Gastroesophageal sphincter (tissue), 4 donors: ENCODE measurements around the gene KIF1A. TPM values are rescaled to one million over a fixed set of nuclear protein-coding genes. Genes with fewer than 3 reads are reported as not detected.

Experiments used
- ATAC-seq: fragments of 150-250 bp; one replicate; pipeline ENCODE4 v1.9.1; 2016; ENCODE audit warnings: mild to moderate bottlenecking, moderate library complexity
- H3K27ac ChIP-seq, 4 donors: fragments of 200-600 bp; sonication (generic) in 3 of 4; 1 replicate in 3 of 4; 2 replicates in 1 of 4; pipeline ENCODE4 v1.5.1; 2016 to 2019
- H3K27me3 ChIP-seq: fragments of 200-600 bp; sonication (generic); one replicate; pipeline ENCODE4 v1.5.1; 2019
- H3K36me3 ChIP-seq, 2 donors: fragments of 200-600 bp; sonication (generic); one replicate each; pipeline ENCODE4 v1.5.1; 2019; ENCODE audit warnings: control low read depth in 1 of 2
- H3K4me1 ChIP-seq, 3 donors: fragments of 200-600 bp; sonication (generic); 1 replicate in 2 of 3; 2 replicates in 1 of 3; pipeline ENCODE4 v1.5.1; 2016 to 2019; ENCODE audit warnings: control low read depth in 2 of 3
- H3K4me3 ChIP-seq, 2 donors: fragments of 200-600 bp; sonication (generic); one replicate each; pipeline ENCODE4 v1.5.1; 2019; ENCODE audit warnings: mild to moderate bottlenecking in 1 of 2, moderate library complexity in 1 of 2
- H3K9me3 ChIP-seq, 3 donors: fragments of 200-600 bp; sonication (generic); one replicate each; pipeline ENCODE4 v1.5.1; 2017 to 2019; ENCODE audit warnings: control low read depth in 2 of 3
- EP300 ChIP-seq: sonication (generic); formaldehyde crosslinking; IDR thresholded peaks from one replicate; pipeline ENCODE4 v1.6.1; 2017; ENCODE audit warnings: antibody characterized with exemption, mild to moderate bottlenecking
- POLR2A ChIP-seq, 2 donors: fragments of 450-650 bp; IDR thresholded peaks; one replicate each; pipeline ENCODE4 v1.6.1; 2017; ENCODE audit warnings: antibody characterized with exemption in 2 of 2, mild to moderate bottlenecking in 2 of 2, moderate library complexity in 1 of 2
- POLR2AphosphoS5 ChIP-seq: sonication (generic); formaldehyde crosslinking; IDR thresholded peaks from one replicate; pipeline ENCODE4 v1.6.1; 2017; ENCODE audit warnings: antibody characterized with exemption
- WGBS, 2 donors: methylation state at CpG; one replicate each; pipeline ENCODE4 v1.1.5; 2018; ENCODE audit warnings: low coverage in 1 of 2; 5-methylcytosine and 5-hydroxymethylcytosine counted together
- total RNA-seq, 4 donors: library from RNA; depleted of rRNA; stranded (reverse); fragments of >200 nt; gene quantifications; one replicate each; pipeline ENCODE4 v1.1.0, GENCODE V29; 2016
- TF ChIP-seq, protein P1 (sequence below), 4 experiments: fragments of 200-600 bp in 2 of 4; fragments of 450-650 bp in 2 of 4; sonication (generic) in 1 of 4; IDR thresholded peaks; one replicate each; pipeline ENCODE4 v1.5.1; 2017 to 2019; ENCODE audit warnings: antibody characterized with exemption in 4 of 4, mild to moderate bottlenecking in 2 of 4, moderate library complexity in 2 of 4

KIF1A gene
- total RNA-seq, 4 donors from 2014 or later, result 0.62 to 2.3 (median 1.6) TPM

GRCh38 chr2:240719676-240720545 lies 100.1 kb downstream of the KIF1A start:
- no peak for ATAC-seq
- H3K36me3 ChIP-seq, result no peaks in the 10 kb centered on the region
- H3K4me1 ChIP-seq, result no peaks in the 10 kb centered on the region
- H3K27ac ChIP-seq, result no peak overlapping the region
- H3K27me3 ChIP-seq, result peaks cover 35% of the 10 kb centered on the region
- 85 to 95% methylated on average over 7 of the region's 25 CpGs for WGBS, 2 donors
- no peak for TF ChIP-seq POLR2AphosphoS5
- TF ChIP-seq, protein P1, sequence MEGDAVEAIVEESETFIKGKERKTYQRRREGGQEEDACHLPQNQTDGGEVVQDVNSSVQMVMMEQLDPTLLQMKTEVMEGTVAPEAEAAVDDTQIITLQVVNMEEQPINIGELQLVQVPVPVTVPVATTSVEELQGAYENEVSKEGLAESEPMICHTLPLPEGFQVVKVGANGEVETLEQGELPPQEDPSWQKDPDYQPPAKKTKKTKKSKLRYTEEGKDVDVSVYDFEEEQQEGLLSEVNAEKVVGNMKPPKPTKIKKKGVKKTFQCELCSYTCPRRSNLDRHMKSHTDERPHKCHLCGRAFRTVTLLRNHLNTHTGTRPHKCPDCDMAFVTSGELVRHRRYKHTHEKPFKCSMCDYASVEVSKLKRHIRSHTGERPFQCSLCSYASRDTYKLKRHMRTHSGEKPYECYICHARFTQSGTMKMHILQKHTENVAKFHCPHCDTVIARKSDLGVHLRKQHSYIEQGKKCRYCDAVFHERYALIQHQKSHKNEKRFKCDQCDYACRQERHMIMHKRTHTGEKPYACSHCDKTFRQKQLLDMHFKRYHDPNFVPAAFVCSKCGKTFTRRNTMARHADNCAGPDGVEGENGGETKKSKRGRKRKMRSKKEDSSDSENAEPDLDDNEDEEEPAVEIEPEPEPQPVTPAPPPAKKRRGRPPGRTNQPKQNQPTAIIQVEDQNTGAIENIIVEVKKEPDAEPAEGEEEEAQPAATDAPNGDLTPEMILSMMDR (IDR thresholded peaks at IDR 0.05), result no peak
- TF ChIP-seq POLR2A (IDR thresholded peaks at IDR 0.05), result no peak
- TF ChIP-seq EP300, result no peak
- no peak overlapping the region for H3K4me3 ChIP-seq
- H3K9me3 ChIP-seq, result no peaks in the 10 kb centered on the region

DNA sequence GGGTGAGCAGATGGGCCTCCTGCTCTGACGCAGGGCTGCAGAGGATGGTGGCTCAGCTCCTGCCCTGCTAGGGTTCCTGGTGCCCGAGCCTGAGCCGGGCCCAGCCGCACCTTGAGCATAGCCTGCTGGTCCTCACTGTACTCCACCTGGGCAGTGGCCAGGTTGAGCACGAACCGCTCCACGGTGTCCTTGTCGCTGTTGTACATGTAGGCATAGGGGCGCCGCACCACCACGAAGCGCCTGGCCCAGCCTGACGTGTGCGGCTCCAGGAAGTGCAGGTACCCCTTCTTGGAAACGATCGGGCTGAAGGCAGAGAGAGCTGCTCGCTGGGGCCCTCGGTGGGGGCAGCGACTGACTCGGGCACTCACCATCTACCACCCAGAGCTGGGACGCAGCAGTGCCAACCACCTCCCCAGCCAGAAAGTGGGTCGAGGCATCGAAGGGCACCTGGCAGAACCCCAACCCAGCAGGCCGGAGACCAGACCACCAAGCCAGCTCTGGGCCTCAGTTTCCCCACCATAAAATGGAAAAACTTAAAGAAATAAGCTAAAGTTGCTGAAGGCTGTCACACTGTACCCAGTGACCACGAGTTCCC lies 101.0 kb downstream of the KIF1A start:
- Histone ChIP-seq H3K36me3 (no peaks in the 10 kb centered on the region), H3K27me3 (peaks cover 36% of the 10 kb centered on the region), H3K4me3 (no peak overlapping the region), H3K4me1 (no peaks in the 10 kb centered on the region), H3K27ac (no peak overlapping the region), H3K9me3 (no peaks in the 10 kb centered on the region)
- TF ChIP-seq POLR2A (IDR thresholded peaks at IDR 0.05), result no peak
- no peak for TF ChIP-seq EP300
- no peak for TF ChIP-seq POLR2AphosphoS5
- TF ChIP-seq, protein P1 (IDR thresholded peaks at IDR 0.05), result no peak
- ATAC-seq, result no peak
- 97% methylated on average over 5 of the region's 25 CpGs; no CpG with 5 or more reads in 1 of the 2 donors for WGBS, 2 donors

GRCh38 chr2:240717681-240718581 lies 102.1 kb downstream of the KIF1A start:
- no CpG with 5 or more reads among the region's 31 CpGs for WGBS, 2 donors
- TF ChIP-seq, protein P1 (IDR thresholded peaks at IDR 0.05), result no peak
- no peak for TF ChIP-seq POLR2AphosphoS5
- no peak for TF ChIP-seq EP300
- TF ChIP-seq POLR2A (IDR thresholded peaks at IDR 0.05), result no peak
- H3K4me3 ChIP-seq, result no peak overlapping the region
- H3K27ac ChIP-seq, result no peak overlapping the region
- no peak for ATAC-seq
- peaks cover 36% of the 10 kb centered on the region for H3K27me3 ChIP-seq
- H3K9me3 ChIP-seq, result no peaks in the 10 kb centered on the region
- H3K36me3 ChIP-seq, result no peaks in the 10 kb centered on the region
- H3K4me1 ChIP-seq, result no peaks in the 10 kb centered on the region

GRCh38 chr2:240717181-240717641 lies 102.8 kb downstream of the KIF1A start:
- TF ChIP-seq POLR2A (IDR thresholded peaks at IDR 0.05) (no peak), EP300 (no peak), POLR2AphosphoS5 (no peak)
- TF ChIP-seq, protein P1 (IDR thresholded peaks at IDR 0.05), result no peak
- no peaks in the 10 kb centered on the region for H3K36me3 ChIP-seq

More at GRCh38 chr2:240717181-240717641, 102.8 kb downstream of the KIF1A start:
- Histone ChIP-seq H3K4me1 (no peaks in the 10 kb centered on the region), H3K4me3 (no peak overlapping the region), H3K27me3 (peaks cover 36% of the 10 kb centered on the region), H3K27ac (no peak overlapping the region), H3K9me3 (no peaks in the 10 kb centered on the region)
- WGBS, 2 donors, result no CpG with 5 or more reads among the region's 18 CpGs
- ATAC-seq, result no peak
